ENCODE results near the gene SHCBP1L. TPM values are rescaled to one million over a fixed set of nuclear protein-coding genes. Genes with fewer than 3 reads are reported as not detected.

SHCBP1L gene
- total RNA-seq, 1 experiment from 2014 or later = not detected

Other genes with a start within 250 kb of the SHCBP1L start
- gene NPL, start 163.4 kb downstream of the SHCBP1L start, total RNA-seq (2014; rRNA removed; shearing (Covaris generic)) = 1.9 and 2.6 TPM in 2 replicates
- gene DHX9, start 113.8 kb downstream of the SHCBP1L start, total RNA-seq (2014; rRNA removed; shearing (Covaris generic)) = 121 and 126 TPM in 2 replicates
- gene LAMC1, start 70.3 kb upstream of the SHCBP1L start, total RNA-seq (2014; rRNA removed; shearing (Covaris generic)) = 132 and 133 TPM in 2 replicates
- gene LAMC2, start 233.1 kb upstream of the SHCBP1L start, total RNA-seq (2014; rRNA removed; shearing (Covaris generic)) = 1.7 and 2.2 TPM in 2 replicates

All from RPMI7951 (cell line).